Measurements from ENCODE around the gene TSHZ1.

- TF ChIP-seq CTCF (IDR thresholded peaks at IDR 0.05; ENCODE audit: poor library complexity, severe bottlenecking), result no peak
- TF ChIP-seq EP300 (conservative IDR thresholded peaks at IDR 0.05; ENCODE audit: poor library complexity, severe bottlenecking), result no peak
- no peak for TF ChIP-seq TAF1 (IDR thresholded peaks at IDR 0.05; ENCODE audit: low read depth)
- TF ChIP-seq POLR2AphosphoS5 (IDR thresholded peaks at IDR 0.05), result no peak
- no peak for TF ChIP-seq REST (IDR thresholded peaks at IDR 0.05; ENCODE audit: borderline replicate concordance)
- no peak for TF ChIP-seq RAD21 (conservative IDR thresholded peaks at IDR 0.05)
- no peak for TF ChIP-seq EZH2 (IDR thresholded peaks at IDR 0.05; ENCODE audit: borderline replicate concordance, insufficient read depth, low read length, poor library complexity, severe bottlenecking)
- TF ChIP-seq MXI1 (conservative IDR thresholded peaks at IDR 0.05; ENCODE audit: poor library complexity, severe bottlenecking), result no peak
- TF ChIP-seq SMC3 (conservative IDR thresholded peaks at IDR 0.05; ENCODE audit: poor library complexity), result no peak
Measured at GRCh38 chr18:75183973-75184493, 26.6 kb upstream of the TSHZ1 start.

All from neural cell (in vitro differentiated cells).